Fibroblast of gingiva (primary cell): ENCODE measurements around the gene SWT1.
"Not testable (repeated sequence)": the region's sequence is repeated elsewhere in the genome, so short reads cannot be mapped to it uniquely, and the experiment has no call there.

Experiments
- DNase-seq: peaks from one replicate; pipeline ENCODE4 v3.0.0-alpha.2; 2011; ENCODE audit warnings: low read depth

SWT1 gene

DNA sequence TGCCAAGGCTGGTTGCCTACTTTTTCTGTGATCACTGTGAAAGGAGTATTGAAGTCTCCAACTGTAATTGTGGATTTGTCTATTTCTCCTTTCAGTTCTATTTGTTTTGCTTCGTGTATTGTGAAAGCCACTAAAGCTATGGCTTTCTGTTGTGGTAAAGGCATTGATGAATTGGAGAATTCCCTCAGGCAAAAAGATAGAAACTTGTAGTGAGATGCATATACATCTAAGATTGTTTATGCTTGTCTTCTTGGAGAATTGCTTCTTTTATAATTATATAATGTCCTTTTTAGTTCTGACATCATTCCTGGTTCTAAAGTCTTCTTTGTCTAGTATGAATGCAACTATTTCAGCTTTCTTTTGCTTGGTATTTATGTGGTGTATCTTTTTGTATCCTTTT lies 36.8 kb downstream of the SWT1 start:
- no peak for DNase-seq

DNA sequence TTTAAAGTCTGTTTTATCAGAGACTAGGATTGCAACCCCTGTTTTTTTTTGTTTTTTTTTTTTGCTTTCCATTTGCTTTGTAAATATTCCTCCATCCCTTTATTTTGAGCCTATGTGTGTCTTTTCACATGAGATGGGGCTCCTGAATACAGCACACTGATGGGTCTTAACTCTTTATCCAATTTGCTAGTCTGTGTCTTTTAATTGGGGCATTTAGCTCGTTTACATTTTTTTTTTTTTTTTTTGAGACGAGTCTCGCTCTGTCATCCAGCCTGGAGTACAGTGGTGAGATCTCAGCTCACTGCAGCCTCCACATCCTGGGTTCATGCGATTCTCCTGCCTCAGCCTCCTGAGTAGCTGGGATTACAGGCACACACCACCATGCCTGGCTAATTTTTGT lies 41.7 kb downstream of the SWT1 start:
- DNase-seq, result not testable (repeated sequence)

DNA sequence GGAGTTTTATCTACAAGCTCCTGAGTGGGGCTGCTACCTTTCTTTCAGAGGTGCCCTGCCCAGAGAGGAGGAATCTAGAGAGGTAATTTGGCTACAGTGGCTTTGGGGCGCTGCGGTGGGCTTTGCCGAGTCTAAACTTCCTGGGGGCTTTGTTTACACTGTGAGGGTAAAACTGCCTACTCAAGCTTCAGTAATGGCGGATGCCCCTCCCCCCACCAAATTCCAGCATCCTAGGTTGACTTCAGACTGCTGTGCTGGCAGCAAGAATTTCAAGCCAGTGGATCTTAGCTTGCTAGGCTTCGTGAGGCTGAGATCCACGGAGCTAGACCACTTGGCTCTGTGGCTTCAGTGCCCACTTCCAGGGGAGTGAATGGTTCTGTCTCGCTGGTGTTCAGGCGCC lies 43.9 kb downstream of the SWT1 start:
- no peak for DNase-seq

DNA sequence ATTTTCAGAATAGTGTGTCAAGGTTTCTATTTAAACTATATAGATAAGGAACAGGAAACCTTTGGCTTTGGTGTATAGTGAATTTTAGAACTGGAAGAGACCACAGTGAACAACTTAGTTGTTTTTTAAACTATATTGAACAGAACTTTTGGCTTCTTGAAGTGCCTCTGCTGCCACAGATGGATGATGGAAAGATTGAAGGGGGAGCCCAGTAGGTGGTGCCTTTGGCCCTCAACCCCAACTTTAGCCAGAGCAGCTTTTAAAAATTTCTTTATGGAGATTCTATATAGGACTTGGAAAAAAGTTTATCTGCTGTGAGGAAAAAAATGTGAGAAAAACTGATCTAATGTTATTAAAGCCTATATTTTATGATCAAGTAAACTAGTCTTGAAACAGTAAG lies 50.2 kb downstream of the SWT1 start:
- DNase-seq, result no peak

DNA sequence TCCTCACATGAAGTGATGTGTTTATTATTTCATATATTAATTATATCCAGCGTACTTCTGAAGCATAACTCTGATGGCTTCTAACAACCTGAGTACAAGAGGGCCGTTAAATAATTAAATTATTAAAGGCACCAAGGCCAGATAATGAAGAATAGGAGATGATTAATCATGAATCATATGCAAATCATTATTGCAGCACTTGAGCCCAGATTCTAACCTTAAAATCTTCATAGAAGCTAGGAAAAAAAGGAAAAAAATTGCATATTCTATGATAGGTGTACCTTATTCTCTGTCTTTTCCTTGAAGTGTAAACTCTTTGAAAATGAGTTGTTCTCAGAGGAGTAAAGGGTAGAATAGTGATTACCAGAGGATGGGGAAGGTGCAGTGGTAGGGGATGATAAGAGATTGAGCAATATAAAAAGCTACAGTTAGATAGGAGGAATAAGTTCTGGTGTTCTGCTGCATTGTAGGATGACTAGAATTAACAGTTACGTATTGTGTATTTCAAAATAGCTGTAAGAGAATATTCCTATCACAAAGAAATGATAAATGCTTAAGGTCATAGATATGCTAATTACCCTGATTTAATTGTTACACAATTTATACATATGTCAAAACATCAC lies 51.1 kb downstream of the SWT1 start:
- no peak for DNase-seq

DNA sequence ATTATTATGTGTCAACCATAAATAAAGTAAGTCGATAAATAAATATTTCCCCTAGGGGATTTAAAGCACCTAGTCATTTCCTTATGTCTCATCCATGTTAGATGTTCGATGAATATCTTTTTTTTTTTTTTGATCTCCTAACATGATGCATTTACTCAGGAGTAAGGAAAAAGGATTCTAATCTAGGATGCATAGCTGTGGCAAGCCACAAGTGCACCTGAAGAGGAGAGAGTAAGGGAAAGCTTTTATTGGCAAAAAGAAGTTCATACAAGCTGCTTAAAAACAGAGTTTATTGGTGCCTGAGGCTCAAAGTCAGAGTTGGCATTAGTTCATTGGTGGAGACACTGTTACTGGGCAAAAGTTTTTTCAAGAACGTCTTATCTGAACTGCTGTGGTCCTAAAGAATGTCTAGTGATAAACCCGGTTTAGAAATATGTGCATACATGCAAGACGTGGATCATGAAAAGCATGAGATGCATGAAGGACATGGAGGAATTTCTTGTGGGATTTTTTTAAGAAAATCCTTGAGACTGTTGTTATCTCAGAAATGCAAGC lies 51.7 kb downstream of the SWT1 start:
- DNase-seq, result no peak

DNA sequence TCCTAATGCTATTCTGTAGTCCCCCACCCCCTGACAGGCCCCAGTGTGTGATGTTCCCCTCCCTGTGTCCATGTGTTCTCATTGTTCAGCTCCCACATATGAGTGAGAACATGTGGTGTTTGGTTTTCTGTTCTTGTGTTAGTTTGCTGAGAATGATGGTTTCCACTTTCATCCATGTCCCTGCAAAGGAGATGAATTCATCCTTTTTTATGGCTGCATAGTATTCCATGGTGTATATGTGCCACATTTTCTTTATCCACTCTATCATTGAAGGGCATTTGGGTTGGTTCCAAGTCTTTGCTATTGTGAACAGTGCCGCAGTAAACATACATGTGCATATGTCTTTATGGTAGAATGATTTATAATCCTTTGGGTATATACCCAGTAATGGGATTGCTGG lies 52.4 kb downstream of the SWT1 start:
- not testable (repeated sequence) for DNase-seq

DNA sequence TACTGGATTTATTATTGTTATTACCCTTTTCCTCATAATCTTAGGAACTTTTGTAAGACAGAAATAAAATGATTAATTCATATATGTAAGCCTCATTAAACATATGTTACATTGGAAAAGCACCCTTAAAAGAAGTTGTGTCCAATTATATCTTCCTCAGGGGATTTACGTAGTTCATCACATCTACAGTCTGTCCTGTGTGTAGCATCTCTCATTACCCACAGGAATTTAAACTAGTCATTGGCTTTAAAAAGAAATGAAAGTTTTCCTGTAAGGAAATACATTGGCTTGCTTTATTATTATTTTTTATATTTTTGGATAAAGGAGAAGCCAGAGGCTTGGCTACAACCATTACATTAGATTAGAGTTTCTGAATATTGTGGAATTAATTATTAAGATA lies 56.1 kb downstream of the SWT1 start:
- peak; percentile 4 for DNase-seq

DNA sequence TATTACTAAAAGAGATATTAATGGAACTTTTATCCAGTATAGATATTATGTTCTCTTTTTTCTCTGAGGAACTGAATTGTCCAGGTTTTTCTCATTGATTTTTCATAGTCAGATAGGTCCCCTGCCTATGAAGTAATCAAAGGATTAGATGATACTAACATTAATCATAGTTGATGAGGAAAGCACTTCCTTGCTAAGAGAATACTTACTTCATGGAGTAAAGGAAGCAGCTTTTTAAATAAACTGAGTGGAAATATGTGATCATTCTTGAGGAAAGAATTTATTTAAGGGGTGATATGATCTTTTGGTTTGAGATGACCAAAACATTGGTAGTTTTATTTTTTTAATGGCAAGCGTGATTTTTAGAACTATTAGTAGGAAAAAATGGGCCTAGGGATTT lies 58.9 kb downstream of the SWT1 start:
- DNase-seq, result no peak

DNA sequence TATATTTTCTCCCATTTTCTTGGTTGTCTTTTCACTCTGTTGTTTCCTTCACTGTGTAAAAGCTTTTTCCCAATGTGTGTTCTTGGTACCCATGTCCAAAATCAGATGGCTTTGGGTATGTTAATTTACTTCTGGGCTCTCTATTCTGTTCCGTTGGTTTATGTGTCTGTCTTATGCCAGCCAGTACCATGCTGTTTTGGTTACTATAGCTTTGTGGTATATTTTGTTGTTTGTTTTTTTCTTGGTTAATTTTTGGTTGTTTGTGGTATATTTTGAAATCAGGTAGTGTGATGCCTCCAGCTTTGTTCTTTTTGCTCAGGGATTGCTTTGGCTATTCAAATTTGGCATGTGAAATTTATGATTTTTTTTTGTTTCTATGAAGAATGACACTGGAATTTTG lies 67.2 kb downstream of the SWT1 start:
- no peak for DNase-seq

DNA sequence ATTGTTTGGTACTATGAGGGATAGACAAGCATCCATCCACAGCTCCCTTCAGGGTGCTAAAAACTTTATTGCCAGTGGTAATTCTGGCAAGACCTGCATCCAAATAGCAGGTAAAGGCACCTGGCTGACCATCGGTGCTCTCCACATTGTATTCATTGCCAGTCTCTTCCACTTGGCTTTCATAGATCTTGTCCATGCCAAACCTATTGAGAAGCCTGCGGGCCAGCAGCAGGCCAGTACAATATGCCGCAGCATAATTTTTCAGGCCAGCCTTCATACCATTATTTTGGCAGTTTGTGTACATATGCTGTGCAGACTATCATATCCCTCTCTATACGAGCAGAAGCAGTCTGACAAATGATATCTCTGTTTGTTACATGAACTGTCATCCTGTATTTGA lies 70.2 kb downstream of the SWT1 start:
- no peak for DNase-seq

DNA sequence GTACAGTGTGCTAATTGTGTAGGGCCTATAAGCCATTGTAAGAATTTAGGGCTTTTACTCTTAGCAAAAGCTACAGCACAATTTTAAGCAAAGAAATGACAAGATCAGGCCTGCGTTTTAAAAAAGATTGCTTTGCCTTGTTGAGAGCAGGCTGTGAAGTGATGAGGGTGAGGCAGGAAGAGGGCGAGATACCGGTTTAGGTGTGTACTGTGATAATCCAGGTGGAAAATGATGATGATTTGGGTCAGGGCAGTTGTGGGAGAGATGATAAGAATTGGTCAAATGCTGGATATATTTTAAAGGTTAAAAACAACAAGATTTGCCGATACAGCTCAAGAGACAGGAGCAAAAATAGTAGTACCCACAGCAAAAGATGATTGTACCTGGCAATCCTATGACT lies 72.0 kb downstream of the SWT1 start:
- no peak for DNase-seq

DNA sequence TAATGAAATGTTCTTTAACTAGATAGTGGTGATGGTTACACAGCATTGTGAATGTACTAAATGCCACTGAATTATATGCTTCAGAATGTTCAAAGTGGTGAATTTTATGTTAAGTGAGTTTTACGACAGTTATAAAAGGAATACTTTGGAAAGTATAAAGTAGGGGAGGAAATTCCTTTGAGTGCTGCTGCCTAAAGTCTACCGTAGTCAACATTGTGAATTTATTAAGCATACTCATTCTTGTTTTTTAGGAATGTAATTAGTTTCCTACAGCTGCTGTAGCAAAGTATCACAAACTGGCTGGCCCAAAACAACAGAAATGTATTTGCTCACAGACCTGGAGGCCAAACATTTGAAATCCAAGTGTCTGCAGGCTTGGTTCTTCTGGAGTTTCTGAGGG lies 73.0 kb downstream of the SWT1 start:
- DNase-seq, result no peak

DNA sequence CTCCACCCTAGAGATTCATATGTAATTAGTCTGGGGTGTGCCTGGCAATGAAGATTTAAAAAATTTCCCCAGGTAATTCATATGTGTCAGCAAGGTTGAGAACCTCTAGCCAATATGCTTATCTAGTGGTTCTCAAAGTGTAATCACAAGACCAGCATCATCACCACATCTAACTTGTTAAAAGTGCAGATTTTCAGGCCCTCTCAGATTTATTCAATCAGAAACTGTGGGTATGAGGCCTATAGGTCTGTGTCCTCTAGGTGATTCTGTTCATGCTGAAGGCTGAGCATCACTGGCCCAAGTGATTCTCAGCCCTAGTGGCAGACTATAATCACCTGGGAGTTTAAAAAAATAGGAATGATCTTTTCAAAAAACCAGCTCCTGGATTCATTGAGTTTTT lies 75.9 kb downstream of the SWT1 start:
- no peak for DNase-seq

DNA sequence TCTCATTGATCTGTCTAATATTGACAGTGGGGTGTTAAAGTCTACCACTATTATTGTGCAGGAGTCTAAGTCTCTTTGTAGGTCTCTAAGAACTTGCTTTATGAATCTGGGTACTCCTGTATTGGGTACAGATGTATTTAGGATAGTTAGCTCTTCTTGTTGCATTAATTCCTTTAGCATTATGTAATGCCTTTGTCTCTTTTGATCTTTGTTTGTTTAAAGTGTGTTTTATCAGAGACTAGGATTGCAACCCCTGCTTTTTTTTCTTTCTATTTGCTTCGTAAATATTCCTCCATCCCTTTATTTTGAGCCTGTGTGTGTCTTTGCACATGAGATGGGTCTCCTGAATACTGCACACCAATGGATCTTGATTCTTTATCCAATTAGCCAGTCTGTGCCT lies 77.2 kb downstream of the SWT1 start:
- DNase-seq, result not testable (repeated sequence)

DNA sequence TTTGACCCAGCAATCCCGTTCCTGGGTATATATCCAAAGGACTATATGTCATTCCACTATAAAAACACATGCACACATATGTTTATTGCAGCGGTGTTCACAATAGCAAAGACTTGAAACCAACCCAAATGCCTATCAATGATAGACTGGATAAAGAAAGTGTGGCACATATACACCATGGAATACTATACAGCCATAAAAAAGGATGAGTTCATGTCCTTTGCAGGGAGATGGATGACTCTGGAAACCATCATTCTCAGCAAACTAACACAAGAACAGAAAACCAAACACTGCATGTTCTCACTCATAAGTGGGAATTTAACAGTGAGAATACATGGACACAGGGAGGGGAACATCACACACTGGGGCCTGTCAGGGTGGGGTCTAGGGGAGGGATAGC lies 80.2 kb downstream of the SWT1 start:
- DNase-seq, result not testable (repeated sequence)

DNA sequence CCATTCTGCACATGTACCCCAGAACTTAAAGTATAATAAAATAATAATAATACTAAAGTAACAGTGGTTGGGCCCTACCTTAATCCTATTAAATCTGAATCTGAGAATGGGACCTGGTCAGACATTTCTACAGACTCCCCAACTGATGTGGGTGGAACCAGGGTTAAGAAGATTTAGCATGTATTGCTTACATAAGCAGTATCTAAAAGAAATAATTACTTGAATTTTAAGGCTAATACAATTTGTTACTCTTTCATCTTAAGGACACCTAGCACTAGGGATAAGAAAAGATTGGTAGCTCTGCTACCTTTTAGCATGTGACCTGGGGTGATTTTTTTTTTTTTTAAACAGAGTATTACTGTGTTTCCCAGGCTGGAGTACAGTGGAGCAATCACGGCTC lies 80.7 kb downstream of the SWT1 start:
- DNase-seq, result no peak

DNA sequence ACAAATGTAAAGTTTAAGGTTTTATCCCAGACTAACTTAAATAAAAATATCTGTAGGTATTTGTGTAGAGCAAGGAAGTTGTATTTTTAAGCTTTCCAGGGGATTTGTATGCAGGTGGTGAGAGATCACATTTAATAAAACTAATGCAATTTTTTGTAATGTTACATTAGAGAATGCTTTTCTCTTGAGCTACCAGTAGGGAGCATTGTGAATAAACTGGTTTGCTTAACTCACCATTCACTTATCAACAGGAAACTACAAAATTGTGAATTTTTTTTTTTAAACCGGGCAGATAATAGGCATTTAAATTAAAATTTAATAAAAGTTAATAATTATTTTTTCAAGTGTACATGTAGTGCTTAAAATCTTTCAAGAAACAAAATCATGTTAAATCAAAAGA lies 81.5 kb downstream of the SWT1 start:
- peak; percentile 11 for DNase-seq

DNA sequence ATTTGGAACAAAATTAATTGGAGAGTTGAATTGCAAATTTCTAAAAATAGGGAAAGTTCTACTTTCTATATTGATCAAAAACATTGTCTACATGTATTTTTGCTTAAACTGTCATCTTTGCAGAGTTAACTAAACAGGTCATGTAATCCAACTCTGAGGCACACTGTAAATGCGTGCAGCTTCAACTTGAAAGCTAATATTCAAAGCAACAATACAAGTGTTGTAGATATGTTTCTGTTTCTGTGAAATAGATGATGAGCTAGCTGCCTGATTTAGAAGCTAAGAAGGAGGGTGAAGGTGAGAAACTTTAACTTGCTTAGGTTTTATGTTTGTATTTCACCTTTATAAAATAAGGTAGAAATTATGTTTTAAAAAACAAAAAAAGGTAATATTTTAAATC lies 82.9 kb downstream of the SWT1 start:
- no peak for DNase-seq

DNA sequence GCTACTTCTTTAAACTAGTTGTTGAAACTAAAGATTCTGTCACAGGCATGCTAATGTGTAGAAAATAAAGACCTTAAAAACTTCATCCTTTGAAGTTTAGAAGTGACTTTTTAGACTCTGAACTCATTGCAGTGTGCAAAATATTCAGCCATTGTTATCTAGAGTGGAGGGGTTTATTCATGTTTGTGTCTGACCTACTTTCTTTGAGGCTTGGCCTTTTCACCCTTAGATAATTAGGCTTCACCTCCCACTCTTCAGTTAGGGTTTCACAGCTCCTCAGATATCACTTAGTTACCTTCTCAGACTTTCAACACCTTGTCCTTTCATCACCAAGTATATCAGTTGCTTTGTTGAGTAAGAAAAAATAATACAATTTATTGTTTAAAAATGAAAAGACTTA lies 84.2 kb downstream of the SWT1 start:
- DNase-seq, result no peak

DNA sequence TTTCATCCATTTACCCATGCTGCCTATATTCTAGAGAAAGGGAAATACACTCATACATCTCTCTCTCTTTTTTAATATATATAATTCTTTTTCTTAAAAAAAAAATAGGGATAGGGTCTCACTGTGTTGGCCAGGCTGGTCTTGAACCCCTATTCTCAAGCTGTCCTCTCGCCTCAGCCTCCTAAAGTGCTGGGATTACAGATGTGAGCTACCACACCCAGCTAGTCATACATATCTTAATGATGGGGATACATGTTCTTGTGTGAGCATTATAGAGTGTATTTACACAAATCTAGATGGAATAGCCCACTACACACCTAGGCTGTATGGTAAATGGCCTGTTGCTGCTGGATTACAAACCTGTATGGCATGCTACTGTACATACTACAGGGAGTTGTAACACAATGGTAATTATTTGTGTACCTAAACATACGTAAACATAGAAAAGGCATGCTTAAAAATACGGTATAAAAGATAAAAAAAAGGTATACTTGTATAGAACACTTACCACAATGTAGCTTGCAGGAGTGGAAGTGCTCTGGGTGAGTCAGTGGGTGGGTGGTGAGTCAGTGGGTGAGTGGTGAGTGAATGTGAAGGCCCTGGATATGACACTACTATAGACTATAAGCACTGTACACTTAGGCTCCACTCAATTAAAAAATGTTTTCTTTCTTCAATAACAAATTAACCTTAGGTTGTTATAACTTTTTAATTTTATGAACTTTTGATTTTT lies 87.2 kb downstream of the SWT1 start:
- no peak for DNase-seq

DNA sequence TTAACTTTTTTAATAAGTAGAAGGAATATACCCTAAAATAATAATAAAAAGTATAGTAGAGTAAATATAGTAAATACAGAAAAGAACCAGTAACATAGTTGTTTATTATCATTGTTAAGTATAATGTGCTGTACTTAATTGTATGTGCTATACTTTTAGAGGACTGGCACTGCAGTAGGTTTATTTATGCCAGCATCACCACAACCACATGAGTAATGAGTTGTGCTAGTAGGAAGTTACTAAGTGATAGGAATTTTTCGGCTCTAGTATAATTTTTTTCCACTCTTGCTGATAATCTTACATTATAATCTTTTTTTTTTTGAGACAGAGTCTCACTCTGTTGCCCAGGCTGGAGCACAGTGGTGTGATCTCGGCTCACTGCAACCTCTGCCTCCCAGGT lies 88.5 kb downstream of the SWT1 start:
- DNase-seq, result no peak

DNA sequence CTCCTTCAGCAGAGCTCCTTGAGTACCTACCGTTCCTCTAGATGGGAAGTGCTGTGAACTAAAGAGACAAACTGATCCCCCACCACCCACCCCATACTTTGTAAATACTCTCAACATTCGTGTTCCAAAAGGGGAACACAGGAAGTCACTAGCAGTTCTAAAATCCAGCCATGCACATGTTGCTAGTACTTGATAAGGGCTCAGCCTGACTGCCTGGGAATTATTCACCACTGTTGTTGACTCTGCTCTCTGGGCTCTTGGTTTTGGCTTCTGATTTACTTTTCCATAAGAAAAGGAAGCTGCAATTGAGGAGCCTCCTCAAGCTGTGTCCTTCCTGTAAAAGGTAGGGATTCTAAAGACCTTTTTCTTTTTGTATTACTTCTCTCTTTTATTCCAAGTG lies 92.6 kb downstream of the SWT1 start:
- DNase-seq, result no peak

DNA sequence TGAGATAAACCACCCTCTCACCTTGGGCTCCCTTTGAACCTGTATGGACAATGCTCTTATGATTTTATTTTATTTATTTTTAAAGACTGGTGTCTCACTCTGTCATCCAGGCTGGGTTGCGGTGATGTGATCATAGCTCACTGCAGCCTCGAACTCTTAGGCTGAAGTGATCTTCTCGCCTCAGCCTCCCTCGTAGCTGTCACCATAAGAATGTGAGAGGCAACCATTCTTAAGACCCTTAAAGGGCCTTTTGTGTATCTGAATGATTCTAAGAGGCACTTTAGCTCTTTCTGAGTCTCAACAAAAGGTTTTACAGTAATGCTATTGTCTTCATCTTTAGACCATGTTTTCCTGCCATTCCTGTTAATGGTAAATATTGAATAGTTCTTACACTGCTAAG lies 93.1 kb downstream of the SWT1 start:
- DNase-seq, result no peak
